Activated CD8-positive, alpha-beta memory T cell treated with anti-CD3 and anti-CD28 coated beads for 48 hours (primary cell): ENCODE measurements around the gene WNT16.
"Not testable (repeated sequence)": the region's sequence is repeated elsewhere in the genome, so short reads cannot be mapped to it uniquely, and the experiment has no call there.

ENCODE experiments used
- DNase-seq, 3 experiments: peaks; one replicate each; pipeline ENCODE4 v3.0.0-alpha.2; 2020; ENCODE audit warnings: low read depth in 2 of 3, low spot score in 2 of 3

The WNT16 gene

GRCh38 chr7:121328508-121329190 is at the start of gene WNT16:
Gene WNT16 (plus strand): TSS chr7:121329000. CDS start chr7:121329293, 293 bp downstream.
- no peak for DNase-seq

- DNase-seq: no peak
Observed at GRCh38 chr7:121279060-121279620, 49.7 kb upstream of the WNT16 start.

- DNase-seq: no peak
Observed at GRCh38 chr7:121279822-121280221, 49.0 kb upstream of the WNT16 start.

- no peak for DNase-seq
Observed at GRCh38 chr7:121280656-121281055, 48.1 kb upstream of the WNT16 start.

- no peak for DNase-seq
Observed at GRCh38 chr7:121282129-121282528, 46.7 kb upstream of the WNT16 start.

- no peak for DNase-seq
Observed at GRCh38 chr7:121285066-121285667, 43.6 kb upstream of the WNT16 start.

GRCh38 chr7:121286186-121286585 is 42.6 kb upstream of the WNT16 start:
- DNase-seq: no peak

GRCh38 chr7:121286742-121287734 is 41.8 kb upstream of the WNT16 start:
- DNase-seq: no peak

- DNase-seq: no peak
Observed at GRCh38 chr7:121288894-121289293, 39.9 kb upstream of the WNT16 start.

GRCh38 chr7:121289930-121290329 is 38.9 kb upstream of the WNT16 start:
- not testable (repeated sequence) for DNase-seq

- no peak for DNase-seq
Observed at GRCh38 chr7:121294448-121294992, 34.3 kb upstream of the WNT16 start.

GRCh38 chr7:121297843-121298242 is 31.0 kb upstream of the WNT16 start:
- no peak for DNase-seq

GRCh38 chr7:121298831-121299239 is 30.0 kb upstream of the WNT16 start:
- no peak for DNase-seq

GRCh38 chr7:121300685-121301420 is 27.9 kb upstream of the WNT16 start:
- no peak for DNase-seq

- DNase-seq: no peak
Observed at GRCh38 chr7:121301446-121302213, 27.2 kb upstream of the WNT16 start.

- DNase-seq: no peak
Observed at GRCh38 chr7:121302214-121302745, 26.5 kb upstream of the WNT16 start.

- no peak for DNase-seq
Observed at GRCh38 chr7:121303422-121304101, 25.2 kb upstream of the WNT16 start.

- DNase-seq: no peak
Observed at GRCh38 chr7:121304102-121304658, 24.6 kb upstream of the WNT16 start.
